ENCODE results near the gene ARSK.

The ARSK gene

GRCh38 chr5:95619514-95620029, 64.7 kb downstream of the ARSK start:
- ChIA-PET CTCF (no interaction called here), POLR2A (no interaction called here)
- H3K4me1 ChIP-seq (ENCODE audit: control insufficient read depth, insufficient read depth, low read length), result no peaks in the 10 kb centered on the region
- H3K4me3 ChIP-seq (ENCODE audit: low read depth, low read length), result no peak overlapping the region
- H3K36me3 ChIP-seq (ENCODE audit: control insufficient read depth in 2 of 2, insufficient read depth in 1 of 2, low read length in 2 of 2), result no peaks in the 10 kb centered on the region
- no peaks in the 10 kb centered on the region for H3K9me3 ChIP-seq (ENCODE audit: control insufficient read depth, insufficient read depth, low read depth, low read length)
- no peak overlapping the region for H3K27ac ChIP-seq (ENCODE audit: extremely low read depth, low read depth, low read length)
- TF ChIP-seq ZNF670 (tag by site-specific recombination; IDR thresholded peaks at IDR 0.05; ENCODE audit: low read depth) (no peak), ZNF433 (tag by site-specific recombination; IDR thresholded peaks at IDR 0.05; ENCODE audit: low read depth) (no peak), GLI4 (tag by site-specific recombination; IDR thresholded peaks at IDR 0.05) (no peak), ZBTB48 (tag by site-specific recombination; IDR thresholded peaks at IDR 0.05) (no peak), ZNF76 (tag by site-specific recombination; IDR thresholded peaks at IDR 0.05; ENCODE audit: borderline replicate concordance, low read depth) (no peak), ZNF398 (tag by site-specific recombination; IDR thresholded peaks at IDR 0.05) (no peak), ZNF335 (tag by site-specific recombination; conservative IDR thresholded peaks at IDR 0.05) (no peak), ZBTB7A (tag by site-specific recombination; IDR thresholded peaks at IDR 0.05; ENCODE audit: low read depth) (no peak), ZNF366 (tag by site-specific recombination; conservative IDR thresholded peaks at IDR 0.05) (no peak), IKZF3 (tag by site-specific recombination; IDR thresholded peaks at IDR 0.05) (no peak), WT1 (tag by site-specific recombination; IDR thresholded peaks at IDR 0.05) (no peak), ZNF354C (tag by site-specific recombination; IDR thresholded peaks at IDR 0.05; ENCODE audit: borderline replicate concordance, low read depth) (no peak), ZNF747 (tag by site-specific recombination; IDR thresholded peaks at IDR 0.05) (no peak), ZNF133 (tag by site-specific recombination; IDR thresholded peaks at IDR 0.05) (no peak), ZNF341 (tag by site-specific recombination; IDR thresholded peaks at IDR 0.05; ENCODE audit: low read depth) (no peak), ZNF701 (tag by site-specific recombination; IDR thresholded peaks at IDR 0.05) (no peak), ZNF23 (tag by site-specific recombination; IDR thresholded peaks at IDR 0.05; ENCODE audit: borderline replicate concordance) (no peak), ZBTB17 (tag by site-specific recombination; IDR thresholded peaks at IDR 0.05) (no peak), ZNF48 (tag by site-specific recombination; IDR thresholded peaks at IDR 0.05) (no peak)

GRCh38 chr5:95620030-95620869, 65.3 kb downstream of the ARSK start, which contains the start of gene GPR150:
TSS of gene GPR150 (plus strand) at chr5:95620087. CDS start at chr5:95620276, 189 bp downstream.
- POLR2A ChIA-PET, result no interaction called here

More at GRCh38 chr5:95620030-95620869, 65.3 kb downstream of the ARSK start, which contains the start of gene GPR150:
- CTCF ChIA-PET, result interaction anchor here (0.5 kb wide), 1 partner anchor 229 kb away, joined by 3 read pairs; no protein-coding TSS in a partner anchor
- Histone ChIP-seq H3K9me3 (ENCODE audit: control insufficient read depth, insufficient read depth, low read depth, low read length) (no peaks in the 10 kb centered on the region), H3K36me3 (ENCODE audit: control insufficient read depth in 2 of 2, insufficient read depth in 1 of 2, low read length in 2 of 2) (no peaks in the 10 kb centered on the region), H3K4me3 (ENCODE audit: low read depth, low read length) (peak within 1 kb of the TSS; percentile 32), H3K4me1 (ENCODE audit: control insufficient read depth, insufficient read depth, low read length) (no peaks in the 10 kb centered on the region), H3K27ac (ENCODE audit: extremely low read depth, low read depth, low read length) (peak within 1 kb of the TSS; percentile 50; the same call in 1 of the 2 replicates)
- TF ChIP-seq ZNF248 (tag by site-specific recombination; IDR thresholded peaks at IDR 0.05) (no peak), ZNF792 (tag by site-specific recombination; IDR thresholded peaks at IDR 0.05) (no peak), ZNF112 (tag by site-specific recombination; IDR thresholded peaks at IDR 0.05) (no peak), ZBTB48 (tag by site-specific recombination; IDR thresholded peaks at IDR 0.05) (no peak), SP2 (tag by site-specific recombination; IDR thresholded peaks at IDR 0.05) (no peak)

Measured in HEK293 (cell line).